A549 (cell line): ENCODE measurements around the gene TMEM59L. TPM values are rescaled to one million over a fixed set of nuclear protein-coding genes. Genes with fewer than 3 reads are reported as not detected.

Source experiments
- ATAC-seq, 2 experiments: fragments of 200-7000 bp in 1 of 2; fragments of >200 bp in 1 of 2; cut with Nextera tagmentation in 1 of 2; cut with Tn5 transposase in 1 of 2; 3 replicates each; pipeline versions ENCODE4 v1.8.0 to v1.9.1; 2018 to 2020; ENCODE audit warnings: mild to moderate bottlenecking in 1 of 2, moderate library complexity in 1 of 2
- CTCF ChIA-PET: fragments of 300-600 bp; sonication (Branson Sonifier 250); formaldehyde crosslinking; extraction: SDS; loops from one replicate; lab custom pipeline; 2021; ENCODE audit warnings: antibody characterized with exemption, inconsistent platforms; lab: Yijun Ruan, JAX
- POLR2A ChIA-PET: fragments of 350-600 bp; formaldehyde crosslinking; extraction: SDS; loops from one replicate; lab custom pipeline; 2021; ENCODE audit warnings: antibody characterized with exemption, inconsistent platforms; lab: Yijun Ruan, JAX
- DNase-seq, 2 experiments: peaks; one replicate each; pipeline versions ENCODE4 v3.0.0 to v3.0.0-alpha.2; 2011 to 2016; ENCODE audit warnings: low read depth in 1 of 2, low spot score in 1 of 2
- FAIRE-seq: peaks from 2 replicates; lab custom pipeline; 2011; peaks lifted over from hg19 to GRCh38; lab: Jason Lieb, UNC
- H3K27ac ChIP-seq, 2 experiments: fragments of >200 bp; sonication (Bioruptor Twin); formaldehyde crosslinking; 3 replicates each; pipeline ENCODE4 v1.5.1; 2016 to 2017
- H3K4me1 ChIP-seq: fragments of >200 bp; sonication (Bioruptor Twin); formaldehyde crosslinking; 3 replicates; pipeline ENCODE4 v1.6.1; 2016
- H3K4me2 ChIP-seq: fragments of >200 bp; sonication (Bioruptor Twin); formaldehyde crosslinking; 3 replicates; pipeline ENCODE4 v1.6.1; 2016
- H3K4me3 ChIP-seq: fragments of >200 bp; sonication (Bioruptor Twin); formaldehyde crosslinking; 3 replicates; pipeline ENCODE4 v1.5.1; 2016
- H3K9me3 ChIP-seq: fragments of >200 bp; sonication (Bioruptor Twin); formaldehyde crosslinking; 3 replicates; pipeline ENCODE4 v1.6.1; 2016
- BHLHE40 ChIP-seq: IDR thresholded peaks from 2 replicates; pipeline ENCODE4 v1.6.1; 2012; ENCODE audit warnings: low read depth, low read length, inconsistent platforms
- EP300 ChIP-seq, 2 experiments: fragments of >200 bp; sonication (Bioruptor Twin); formaldehyde crosslinking; IDR thresholded peaks; 2 replicates in 1 of 2; 3 replicates in 1 of 2; pipeline ENCODE4 v1.6.1; 2016 to 2017
- ESRRA ChIP-seq: fragments of 150-350 bp; IDR thresholded peaks from 2 replicates; pipeline ENCODE4 v1.6.1; 2014; ENCODE audit warnings: mild to moderate bottlenecking, low read length, borderline replicate concordance
- HDAC2 ChIP-seq: fragments of 200-600 bp; sonication (generic); IDR thresholded peaks from 2 replicates; pipeline ENCODE4 v1.6.1; 2016
- HEYL ChIP-seq: fragments of 250-450 bp; sonication (Bioruptor Pico); IDR thresholded peaks from 2 replicates; pipeline ENCODE4 v1.8.0; 2021; ENCODE audit warnings: mild to moderate bottlenecking, moderate library complexity
- HOXA7 ChIP-seq: fragments of 250-450 bp; sonication (Bioruptor Pico); IDR thresholded peaks from 2 replicates; pipeline ENCODE4 v1.5.0; 2020; ENCODE audit warnings: mild to moderate bottlenecking, moderate library complexity
- HOXB13 ChIP-seq: fragments of 250-450 bp; sonication (Bioruptor Pico); IDR thresholded peaks from 2 replicates; pipeline ENCODE4 v1.5.0; 2020; ENCODE audit warnings: low read depth, mild to moderate bottlenecking, moderate library complexity
- HOXB5 ChIP-seq: fragments of 250-450 bp; sonication (Bioruptor Pico); IDR thresholded peaks from 2 replicates; pipeline ENCODE4 v1.5.0; 2020; ENCODE audit warnings: mild to moderate bottlenecking, moderate library complexity
- JUNB ChIP-seq: fragments of >200 bp; sonication (Bioruptor Twin); formaldehyde crosslinking; IDR thresholded peaks from 2 replicates; pipeline ENCODE4 v1.6.1; 2016
- KDM5A ChIP-seq: fragments of 200-600 bp; sonication (generic); IDR thresholded peaks from 2 replicates; pipeline ENCODE4 v1.6.1; 2016; ENCODE audit warnings: antibody characterized with exemption, mild to moderate bottlenecking
- MAZ ChIP-seq: fragments of 150-350 bp; IDR thresholded peaks from 2 replicates; pipeline ENCODE4 v1.6.1; 2014; ENCODE audit warnings: antibody characterized with exemption, low read depth, low read length, borderline replicate concordance
- MYC ChIP-seq: IDR thresholded peaks from 2 replicates; pipeline ENCODE4 v1.6.1; 2012; ENCODE audit warnings: mild to moderate bottlenecking, inconsistent platforms, low read length, improper control_type of control experiment, borderline replicate concordance
- NPAS2 ChIP-seq: fragments of 250-450 bp; sonication (Bioruptor Pico); IDR thresholded peaks from 2 replicates; pipeline ENCODE4 v1.8.0; 2022; ENCODE audit warnings: mild to moderate bottlenecking, moderate library complexity, borderline replicate concordance
- NR3C1 ChIP-seq: fragments of >200 bp; sonication (Bioruptor Twin); formaldehyde crosslinking; IDR thresholded peaks from 3 replicates; pipeline ENCODE4 v1.6.1; 2017
- PHF8 ChIP-seq: fragments of 200-600 bp; sonication (generic); IDR thresholded peaks from 2 replicates; pipeline ENCODE4 v1.6.1; 2016; ENCODE audit warnings: low read depth, mild to moderate bottlenecking, antibody characterized with exemption, moderate library complexity, borderline replicate concordance
- POLR2A ChIP-seq: IDR thresholded peaks from 2 replicates; pipeline ENCODE4 v1.6.1; 2012; ENCODE audit warnings: mild to moderate bottlenecking, low read length
- RFX5 ChIP-seq: fragments of 450-650 bp; IDR thresholded peaks from 2 replicates; pipeline ENCODE4 v1.7.1; 2014; ENCODE audit warnings: antibody characterized with exemption, mild to moderate bottlenecking, moderate library complexity
- RNF2 ChIP-seq: fragments of 200-600 bp; sonication (generic); IDR thresholded peaks from 2 replicates; pipeline ENCODE4 v1.6.1; 2016; ENCODE audit warnings: low read depth, mild to moderate bottlenecking, antibody characterized with exemption, moderate library complexity, borderline replicate concordance
- SREBF2 ChIP-seq: fragments of 450-650 bp; IDR thresholded peaks from 2 replicates; pipeline ENCODE4 v1.6.1; 2014; ENCODE audit warnings: mild to moderate bottlenecking, moderate library complexity
- ZC3H11A ChIP-seq: fragments of 450-650 bp; IDR thresholded peaks from 2 replicates; pipeline ENCODE4 v1.6.1; 2014; ENCODE audit warnings: antibody characterized with exemption, mild to moderate bottlenecking
- ZNF302 ChIP-seq: fragments of 250-450 bp; sonication (Bioruptor Pico); IDR thresholded peaks from 2 replicates; pipeline ENCODE4 v1.9.0; 2021; ENCODE audit warnings: inconsistent platforms, mild to moderate bottlenecking, moderate library complexity
- WGBS: methylation state at CpG from one replicate; pipeline ENCODE4 v1.1.6; 2017; ENCODE audit errors: missing lambda C conversion rate; 5-methylcytosine and 5-hydroxymethylcytosine counted together
- polyA plus RNA-seq, 4 experiments: library from polyadenylated mRNA; depleted of rRNA in 3 of 4; stranded (reverse); fragments of >200 nt; fragmentation: RNase III in 1 of 4; extraction: RNeasy Plus Mini Kit Qiagen cat#74134 plus additional on column Dnase treatment in 1 of 4; gene quantifications; 2 replicates in 3 of 4; 3 replicates in 1 of 4; pipeline ENCODE4 v1.2.3, GENCODE V29; 2011 to 2017
- TF ChIP-seq, protein P1 (sequence below): fragments of 150-350 bp; IDR thresholded peaks from 2 replicates; pipeline ENCODE4 v1.6.1; 2014; ENCODE audit warnings: low read depth, mild to moderate bottlenecking, low read length
- TF ChIP-seq, protein P2 (sequence below): fragments of >200 bp; sonication (Bioruptor Twin); formaldehyde crosslinking; IDR thresholded peaks from 3 replicates; pipeline ENCODE4 v1.5.1; 2016
- TF ChIP-seq, protein P3 (sequence below): fragments of 250-450 bp; sonication (Bioruptor Pico); IDR thresholded peaks from 2 replicates; pipeline ENCODE4 v1.5.0; 2020; ENCODE audit warnings: low read depth, mild to moderate bottlenecking, moderate library complexity
- TF ChIP-seq, protein P4 (sequence below): IDR thresholded peaks from 2 replicates; pipeline ENCODE4 v1.6.1; 2012
- TF ChIP-seq, protein P5 (sequence below): fragments of 250-450 bp; sonication (Bioruptor Pico); IDR thresholded peaks from 2 replicates; pipeline ENCODE4 v1.5.0; 2021; ENCODE audit warnings: mild to moderate bottlenecking, moderate library complexity, borderline replicate concordance

TMEM59L gene
- polyA plus RNA-seq, 2 of the 4 experiments (the other 2 are of a cell fraction), result 0.94 to 4.6 TPM

DNA sequence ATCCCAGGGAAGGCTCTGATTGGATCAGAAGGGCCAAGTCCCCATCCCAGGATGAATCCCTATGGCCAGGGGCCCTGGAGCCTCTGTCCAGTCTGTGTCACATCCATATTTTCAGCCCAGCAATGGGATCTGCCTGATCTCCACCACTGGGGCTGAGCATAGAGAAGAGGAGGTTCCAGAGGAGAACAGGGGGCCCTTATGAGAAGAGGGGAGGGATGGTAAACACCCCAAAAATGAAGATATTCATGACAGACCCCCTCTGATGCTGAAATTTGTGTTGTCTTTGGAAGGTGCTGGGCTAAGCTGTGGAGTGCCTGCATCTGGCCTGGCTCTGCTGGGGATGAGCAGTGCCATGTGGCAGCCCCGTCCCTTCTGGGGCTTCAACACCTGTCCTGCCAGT, 38.6 kb downstream of the TMEM59L start:
- CTCF ChIA-PET, result no interaction called here
- POLR2A ChIA-PET, result no interaction called here
- H3K4me2 ChIP-seq, result no peak overlapping the region

DNA sequence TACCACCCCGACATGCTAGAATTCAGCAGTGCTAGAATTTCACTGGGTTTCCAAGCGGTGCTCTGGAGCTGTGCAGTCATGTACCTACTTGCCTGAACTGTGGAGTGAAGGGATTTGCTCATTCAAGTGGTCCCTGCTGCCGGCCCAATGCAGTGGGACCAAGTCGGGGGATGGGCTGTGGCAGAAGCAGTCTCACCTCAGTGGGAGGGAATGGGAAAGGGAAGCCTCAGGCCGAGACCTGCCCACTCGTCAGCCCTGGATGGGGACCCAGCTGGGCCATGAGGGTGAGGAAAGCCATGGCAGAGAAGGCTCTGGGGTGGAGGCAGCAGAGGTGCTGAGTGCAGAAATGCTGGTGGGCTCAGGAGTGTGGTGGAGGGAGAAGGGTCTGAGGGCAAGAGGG, 39.1 kb downstream of the TMEM59L start:
- FAIRE-seq (no peak), ATAC-seq (peak in 1 of 2 experiments; percentile 20; a peak in 1 of 6 replicates), DNase-seq (no peak)
- no peaks in the 10 kb centered on the region for H3K4me1 ChIP-seq
- POLR2A ChIA-PET, result no interaction called here
- TF ChIP-seq, protein P1, sequence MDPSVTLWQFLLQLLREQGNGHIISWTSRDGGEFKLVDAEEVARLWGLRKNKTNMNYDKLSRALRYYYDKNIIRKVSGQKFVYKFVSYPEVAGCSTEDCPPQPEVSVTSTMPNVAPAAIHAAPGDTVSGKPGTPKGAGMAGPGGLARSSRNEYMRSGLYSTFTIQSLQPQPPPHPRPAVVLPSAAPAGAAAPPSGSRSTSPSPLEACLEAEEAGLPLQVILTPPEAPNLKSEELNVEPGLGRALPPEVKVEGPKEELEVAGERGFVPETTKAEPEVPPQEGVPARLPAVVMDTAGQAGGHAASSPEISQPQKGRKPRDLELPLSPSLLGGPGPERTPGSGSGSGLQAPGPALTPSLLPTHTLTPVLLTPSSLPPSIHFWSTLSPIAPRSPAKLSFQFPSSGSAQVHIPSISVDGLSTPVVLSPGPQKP, result no peak
- TF ChIP-seq HDAC2 (no peak), HOXA7 (CRISPR knock-in tag) (no peak)
- WGBS, result 70% methylated on average over 3 of the region's 6 CpGs
- H3K4me2 ChIP-seq, result no peak overlapping the region
- H3K4me3 ChIP-seq, result no peak overlapping the region
- H3K9me3 ChIP-seq, result no peaks in the 10 kb centered on the region
- CTCF ChIA-PET, result interaction anchor here (0.7 to 0.8 kb wide), 2 partner anchors 20 to 133 kb away, joined by 3 read pairs; no protein-coding TSS in a partner anchor
- no peak overlapping the region for H3K27ac ChIP-seq

More for the DNA sequence above, 38.6 kb downstream of the TMEM59L start:
- Histone ChIP-seq H3K27ac (no peak overlapping the region), H3K4me1 (no peaks in the 10 kb centered on the region), H3K4me3 (no peak overlapping the region), H3K9me3 (no peaks in the 10 kb centered on the region)
- DNase-seq, result no peak
- WGBS, result 100% methylated on average over 1 of the region's 1 CpG
- TF ChIP-seq POLR2A (no peak), HOXB5 (no peak), SREBF2 (no peak), ZNF302 (CRISPR knock-in tag) (no peak), KDM5A (no peak), BHLHE40 (no peak), MYC (no peak), HOXB13 (no peak), HEYL (CRISPR knock-in tag) (no peak), JUNB (no peak), RNF2 (no peak), RFX5 (no peak)
- TF ChIP-seq, protein P2, sequence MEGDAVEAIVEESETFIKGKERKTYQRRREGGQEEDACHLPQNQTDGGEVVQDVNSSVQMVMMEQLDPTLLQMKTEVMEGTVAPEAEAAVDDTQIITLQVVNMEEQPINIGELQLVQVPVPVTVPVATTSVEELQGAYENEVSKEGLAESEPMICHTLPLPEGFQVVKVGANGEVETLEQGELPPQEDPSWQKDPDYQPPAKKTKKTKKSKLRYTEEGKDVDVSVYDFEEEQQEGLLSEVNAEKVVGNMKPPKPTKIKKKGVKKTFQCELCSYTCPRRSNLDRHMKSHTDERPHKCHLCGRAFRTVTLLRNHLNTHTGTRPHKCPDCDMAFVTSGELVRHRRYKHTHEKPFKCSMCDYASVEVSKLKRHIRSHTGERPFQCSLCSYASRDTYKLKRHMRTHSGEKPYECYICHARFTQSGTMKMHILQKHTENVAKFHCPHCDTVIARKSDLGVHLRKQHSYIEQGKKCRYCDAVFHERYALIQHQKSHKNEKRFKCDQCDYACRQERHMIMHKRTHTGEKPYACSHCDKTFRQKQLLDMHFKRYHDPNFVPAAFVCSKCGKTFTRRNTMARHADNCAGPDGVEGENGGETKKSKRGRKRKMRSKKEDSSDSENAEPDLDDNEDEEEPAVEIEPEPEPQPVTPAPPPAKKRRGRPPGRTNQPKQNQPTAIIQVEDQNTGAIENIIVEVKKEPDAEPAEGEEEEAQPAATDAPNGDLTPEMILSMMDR, result no peak
- TF ChIP-seq, protein P3, sequence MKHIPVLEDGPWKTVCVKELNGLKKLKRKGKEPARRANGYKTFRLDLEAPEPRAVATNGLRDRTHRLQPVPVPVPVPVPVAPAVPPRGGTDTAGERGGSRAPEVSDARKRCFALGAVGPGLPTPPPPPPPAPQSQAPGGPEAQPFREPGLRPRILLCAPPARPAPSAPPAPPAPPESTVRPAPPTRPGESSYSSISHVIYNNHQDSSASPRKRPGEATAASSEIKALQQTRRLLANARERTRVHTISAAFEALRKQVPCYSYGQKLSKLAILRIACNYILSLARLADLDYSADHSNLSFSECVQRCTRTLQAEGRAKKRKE (CRISPR knock-in tag), result no peak
- TF ChIP-seq, protein P4, sequence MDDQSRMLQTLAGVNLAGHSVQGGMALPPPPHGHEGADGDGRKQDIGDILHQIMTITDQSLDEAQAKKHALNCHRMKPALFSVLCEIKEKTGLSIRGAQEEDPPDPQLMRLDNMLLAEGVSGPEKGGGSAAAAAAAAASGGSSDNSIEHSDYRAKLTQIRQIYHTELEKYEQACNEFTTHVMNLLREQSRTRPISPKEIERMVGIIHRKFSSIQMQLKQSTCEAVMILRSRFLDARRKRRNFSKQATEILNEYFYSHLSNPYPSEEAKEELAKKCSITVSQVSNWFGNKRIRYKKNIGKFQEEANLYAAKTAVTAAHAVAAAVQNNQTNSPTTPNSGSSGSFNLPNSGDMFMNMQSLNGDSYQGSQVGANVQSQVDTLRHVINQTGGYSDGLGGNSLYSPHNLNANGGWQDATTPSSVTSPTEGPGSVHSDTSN, result no peak
- ATAC-seq, result peak in 1 of 2 experiments; percentile 31; a peak in 3 of 6 replicates
- no peak for FAIRE-seq

DNA sequence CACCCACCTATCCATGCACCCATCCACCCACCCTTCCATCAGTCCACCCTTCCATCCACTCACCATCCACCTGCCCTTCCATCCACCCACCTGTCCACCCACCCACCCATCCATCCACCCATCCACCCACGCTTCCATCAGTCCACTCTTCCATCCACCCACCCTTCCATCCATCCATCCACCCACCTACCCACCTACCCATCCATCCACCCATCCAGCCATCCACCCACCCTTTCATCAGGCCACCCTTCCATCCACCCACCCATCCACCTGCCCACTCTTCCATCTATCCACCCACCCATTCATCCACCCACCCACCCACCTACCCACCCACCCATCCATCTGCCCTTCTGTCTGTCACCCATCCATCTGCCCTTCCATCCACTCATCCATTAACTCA, 41.2 kb downstream of the TMEM59L start:
- ChIA-PET POLR2A (no interaction called here), CTCF (no interaction called here)
- ATAC-seq, result no peak
- Histone ChIP-seq H3K4me2 (no peak overlapping the region), H3K4me1 (peaks cover 14% of the 10 kb centered on the region), H3K4me3 (no peak overlapping the region), H3K9me3 (no peaks in the 10 kb centered on the region), H3K27ac (no peak overlapping the region)
- WGBS, result no CpG with 5 or more reads among the region's 1 CpG
- no peak for FAIRE-seq
- DNase-seq, result no peak
- no peak for TF ChIP-seq HOXB5
- TF ChIP-seq, protein P3 (CRISPR knock-in tag), result no peak
- no peak for TF ChIP-seq JUNB
- TF ChIP-seq, protein P5, sequence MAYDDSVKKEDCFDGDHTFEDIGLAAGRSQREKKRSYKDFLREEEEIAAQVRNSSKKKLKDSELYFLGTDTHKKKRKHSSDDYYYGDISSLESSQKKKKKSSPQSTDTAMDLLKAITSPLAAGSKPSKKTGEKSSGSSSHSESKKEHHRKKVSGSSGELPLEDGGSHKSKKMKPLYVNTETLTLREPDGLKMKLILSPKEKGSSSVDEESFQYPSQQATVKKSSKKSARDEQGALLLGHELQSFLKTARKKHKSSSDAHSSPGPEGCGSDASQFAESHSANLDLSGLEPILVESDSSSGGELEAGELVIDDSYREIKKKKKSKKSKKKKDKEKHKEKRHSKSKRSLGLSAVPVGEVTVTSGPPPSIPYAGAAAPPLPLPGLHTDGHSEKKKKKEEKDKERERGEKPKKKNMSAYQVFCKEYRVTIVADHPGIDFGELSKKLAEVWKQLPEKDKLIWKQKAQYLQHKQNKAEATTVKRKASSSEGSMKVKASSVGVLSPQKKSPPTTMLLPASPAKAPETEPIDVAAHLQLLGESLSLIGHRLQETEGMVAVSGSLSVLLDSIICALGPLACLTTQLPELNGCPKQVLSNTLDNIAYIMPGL (CRISPR knock-in tag), result no peak
- no peak for TF ChIP-seq POLR2A
- TF ChIP-seq EP300 (IDR thresholded peaks at IDR 0.05), result no peak
- TF ChIP-seq NPAS2, result no peak
- no peak for TF ChIP-seq ESRRA
- TF ChIP-seq PHF8, result no peak
- TF ChIP-seq, protein P4, result no peak
- no peak for TF ChIP-seq ZC3H11A
- no peak for TF ChIP-seq MAZ
- no peak for TF ChIP-seq NR3C1
